Measurements from ENCODE around the gene ZNF526.

DNA sequence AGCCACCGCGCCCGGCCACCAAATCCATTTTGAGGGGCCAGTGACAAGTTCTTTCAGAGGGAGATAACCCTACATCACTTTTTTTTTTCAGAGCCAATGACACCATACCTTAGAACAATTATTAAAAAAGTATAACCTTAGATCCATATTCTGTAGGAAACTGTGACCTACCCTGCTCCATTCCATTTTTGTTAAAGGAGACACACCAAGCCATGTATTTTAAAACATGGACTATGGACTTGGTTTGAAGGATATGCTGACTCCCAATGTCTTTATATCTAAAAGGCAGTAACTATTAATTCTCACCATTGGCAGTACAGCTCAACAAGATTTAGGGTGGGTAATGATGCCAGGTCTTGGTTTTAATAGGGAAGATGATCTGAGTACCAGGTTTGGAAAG is 21.2 kb downstream of the ZNF526 start:
- TF ChIP-seq TAF1 (IDR thresholded peaks at IDR 0.05; ENCODE audit: low read depth, low read length), result no peak
- no peak for TF ChIP-seq POLR2AphosphoS5 (IDR thresholded peaks at IDR 0.05; ENCODE audit: low read depth, low read length)
- TF ChIP-seq POLR2A (IDR thresholded peaks at IDR 0.05; ENCODE audit: low read depth, low read length), result no peak
